ENCODE results near the gene FADS3. TPM values are rescaled to one million over a fixed set of nuclear protein-coding genes. Genes with fewer than 3 reads are reported as not detected.

FADS3 gene
- total and polyA plus RNA-seq, 2 experiments from 2014 or later, result 44.4 to 73.5 TPM

GRCh38 chr11:61905801-61906521 is 14.6 kb upstream of the FADS3 start:
- peaks cover 34% of the 10 kb centered on the region for H3K4me1 Mint-ChIP-seq
- Histone ChIP-seq H3K27ac (ENCODE audit: low read depth) (no peak overlapping the region), H3K27me3 (ENCODE audit: insufficient read depth) (no peaks in the 10 kb centered on the region), H3K79me2 (replicated peaks; ENCODE audit: insufficient read depth) (no peaks in the 10 kb centered on the region), H2AFZ (no peak overlapping the region), H3K4me3 (no peak overlapping the region), H3K9me2 (ENCODE audit: insufficient read depth) (no peaks in the 10 kb centered on the region), H3K4me2 (no peak overlapping the region), H4K20me1 (replicated peaks; ENCODE audit: insufficient read depth) (no peaks in the 10 kb centered on the region), H3K36me3 (ENCODE audit: insufficient read depth) (no peaks in the 10 kb centered on the region; the same call in 1 of the 2 replicates), H3F3A (replicated peaks; ENCODE audit: low read depth) (no peaks in the 10 kb centered on the region), H3K4me1 (ENCODE audit: insufficient read depth) (peaks cover 10% of the 10 kb centered on the region)
- peaks cover 7% of the 10 kb centered on the region for H3K27me3 Mint-ChIP-seq (ENCODE audit: insufficient read depth, low read depth, poor library complexity)
- H3K27ac Mint-ChIP-seq, result no peak overlapping the region
- no peaks in the 10 kb centered on the region; the same call in 2 of the 3 replicates for H3K9me3 Mint-ChIP-seq
- no peak for DNase-seq (ENCODE audit: low spot score)
- no peaks in the 10 kb centered on the region for H3K36me3 Mint-ChIP-seq (ENCODE audit: low read depth)
- TF ChIP-seq ETS1 (IDR thresholded peaks at IDR 0.05), result no peak
- no peak for TF ChIP-seq ZNF114 (CRISPR knock-in tag; IDR thresholded peaks at IDR 0.05)
- no peak for TF ChIP-seq REST (IDR thresholded peaks at IDR 0.05; ENCODE audit: unreplicated experiment)
- no peak for TF ChIP-seq CREB1 (CRISPR knock-in tag; IDR thresholded peaks at IDR 0.05; ENCODE audit: low read depth)
- no peak for TF ChIP-seq ZNF331 (CRISPR knock-in tag; IDR thresholded peaks at IDR 0.05; ENCODE audit: low read depth)
- no peak for TF ChIP-seq EZH2phosphoT487 (IDR thresholded peaks at IDR 0.05; ENCODE audit: unreplicated experiment)
- TF ChIP-seq EZH2 (IDR thresholded peaks at IDR 0.05; ENCODE audit: low read depth, unreplicated experiment), result no peak
- no peak for TF ChIP-seq STAT1 (IDR thresholded peaks at IDR 0.05; ENCODE audit: unreplicated experiment)
- no peak for TF ChIP-seq ZNF462 (CRISPR knock-in tag; IDR thresholded peaks at IDR 0.05)
- no peak for TF ChIP-seq CTCF (conservative IDR thresholded peaks at IDR 0.05; ENCODE audit: low read depth in 2 of 2)
- no peak for ATAC-seq
- H3K4me3 Mint-ChIP-seq, result no peak overlapping the region
